ENCODE data around the gene PSENEN. TPM values are rescaled to one million over a fixed set of nuclear protein-coding genes. Genes with fewer than 3 reads are reported as not detected.

Gene PSENEN
- total and polyA plus RNA-seq, 5 donors from 2014 or later, result 21.1 to 99.6 (median 68.9) TPM

DNA sequence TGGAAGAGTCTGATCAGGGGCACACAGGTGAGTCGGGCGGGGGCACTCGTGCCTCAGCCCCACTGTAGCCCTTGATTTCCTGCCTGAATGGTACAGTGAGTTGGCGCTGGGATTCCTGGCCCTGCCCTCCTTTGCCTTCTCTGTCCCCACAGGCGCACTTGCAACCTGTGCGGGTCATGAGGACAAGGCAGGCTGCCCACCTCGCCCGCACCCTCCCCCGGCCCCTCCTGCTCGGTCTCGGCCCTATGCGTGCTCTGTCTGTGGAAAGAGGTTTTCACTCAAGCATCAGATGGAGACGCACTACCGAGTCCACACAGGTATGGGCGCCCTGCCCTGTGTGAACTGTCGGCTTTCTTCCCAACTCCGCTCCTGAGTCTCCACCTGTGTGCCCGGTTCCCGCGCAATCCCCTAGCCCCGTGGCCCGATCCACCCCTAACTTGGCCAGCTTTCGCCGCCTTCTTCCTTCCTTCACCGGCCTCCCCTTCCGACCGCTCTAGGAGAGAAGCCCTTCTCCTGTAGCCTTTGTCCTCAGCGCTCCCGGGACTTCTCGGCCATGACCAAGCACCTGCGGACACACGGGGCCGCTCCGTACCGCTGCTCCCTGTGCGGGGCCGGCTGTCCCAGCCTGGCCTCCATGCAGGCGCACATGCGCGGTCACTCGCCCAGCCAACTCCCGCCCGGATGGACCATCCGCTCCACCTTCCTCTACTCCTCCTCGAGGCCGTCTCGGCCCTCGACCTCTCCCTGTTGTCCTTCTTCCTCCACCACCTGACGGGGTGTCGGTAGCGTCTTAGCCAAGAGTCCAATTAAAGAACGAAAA lies 29.3 kb upstream of the PSENEN start:
- Mint-ChIP-seq H3K36me3 (peaks cover 3% of the 10 kb centered on the region), H3K27ac (peak overlapping the region; percentile 92 to 95 (median 95)), H3K9me3 (peaks cover 0 to 1% (median 0%) of the 10 kb centered on the region in 7 donors), H3K4me1 (peaks cover 14 to 71% (median 45%) of the 10 kb centered on the region in 4 donors), H3K27me3 (peaks cover 4% of the 10 kb centered on the region), H3K4me3 (peak overlapping the region; percentile 86 to 99 (median 94))
- Histone ChIP-seq H3K27ac (ENCODE audit: insufficient read depth, low read length, poor library complexity, severe bottlenecking) (peak overlapping the region; percentile 95), H3K27me3 (ENCODE audit: control insufficient read depth, insufficient read depth, low read length) (no peaks in the 10 kb centered on the region), H3K36me3 (ENCODE audit: control insufficient read depth, insufficient read depth, low read length) (peaks cover 6% of the 10 kb centered on the region), H3K4me1 (ENCODE audit: control insufficient read depth, insufficient read depth, low read length, poor library complexity, severe bottlenecking) (peaks cover 75% of the 10 kb centered on the region), H3K4me3 (ENCODE audit: low read depth, low read length) (peak overlapping the region; percentile 68), H3K9me3 (ENCODE audit: control insufficient read depth in 2 of 2, low read length in 2 of 2) (no peaks in the 10 kb centered on the region)
- ATAC-seq (ENCODE audit: low read depth in 2 of 2), result no peak
- DNase-seq, result peak in 2 of 3 donors; percentile 31 to 48

DNA sequence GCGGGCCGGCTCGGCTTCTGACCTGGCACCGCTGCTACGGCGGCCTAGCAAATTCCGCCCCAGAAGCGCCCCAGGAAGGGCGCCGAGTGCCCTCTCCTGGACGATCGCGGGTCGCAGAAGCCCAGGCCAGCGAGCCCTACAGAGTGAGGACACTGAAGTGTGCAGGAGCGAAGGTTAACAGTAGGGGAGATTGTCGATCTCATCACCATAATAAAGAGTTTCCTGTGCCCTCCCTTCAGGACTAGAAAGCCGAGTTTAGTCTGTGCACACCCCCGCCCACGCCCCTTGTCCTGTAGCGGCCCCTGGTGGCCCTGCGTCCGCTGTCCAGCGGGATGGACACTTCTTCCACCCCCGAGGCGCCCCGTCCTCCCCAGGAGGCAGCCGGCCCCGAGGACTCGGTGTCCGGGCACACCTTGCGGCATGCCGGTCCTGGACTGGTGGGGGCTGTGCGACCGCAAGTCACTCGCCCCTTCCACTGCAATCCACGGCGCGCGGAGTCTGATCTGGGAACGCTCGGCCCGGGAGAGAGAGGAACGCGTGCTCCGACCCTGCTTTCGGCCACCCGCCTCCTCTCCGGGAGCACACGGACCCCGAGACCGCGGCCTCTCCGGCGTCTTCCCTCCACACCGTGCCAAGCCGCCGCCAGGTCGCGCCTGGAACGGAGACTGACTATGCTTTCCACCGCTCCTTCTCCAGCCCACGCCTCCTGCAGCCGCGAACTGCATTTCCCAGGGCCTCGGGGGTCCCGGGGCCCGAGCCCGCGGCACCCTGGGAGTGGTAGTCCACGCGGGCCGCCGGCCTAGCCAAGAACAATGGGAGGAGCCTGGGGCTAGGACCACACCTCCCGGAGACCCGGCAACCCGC lies 28.4 kb upstream of the PSENEN start:
- H3K4me3 ChIP-seq (ENCODE audit: low read depth, low read length), result peak overlapping the region; percentile 68
- peak overlapping the region; percentile 92 to 95 (median 95) for H3K27ac Mint-ChIP-seq
- no peaks in the 10 kb centered on the region for H3K27me3 ChIP-seq (ENCODE audit: control insufficient read depth, insufficient read depth, low read length)
- DNase-seq (peak; percentile 94 to 98 (median 98)), ATAC-seq (ENCODE audit: low read depth in 2 of 2) (peak; percentile 83)
- peaks cover 0 to 1% (median 0%) of the 10 kb centered on the region in 7 donors for H3K9me3 Mint-ChIP-seq
- peak overlapping the region; percentile 95 for H3K27ac ChIP-seq (ENCODE audit: insufficient read depth, low read length, poor library complexity, severe bottlenecking)
- H3K27me3 Mint-ChIP-seq, result peaks cover 4% of the 10 kb centered on the region
- peaks cover 11 to 71% (median 39%) of the 10 kb centered on the region in 4 donors for H3K4me1 Mint-ChIP-seq
- peaks cover 67% of the 10 kb centered on the region for H3K4me1 ChIP-seq (ENCODE audit: control insufficient read depth, insufficient read depth, low read length, poor library complexity, severe bottlenecking)
- peak overlapping the region; percentile 86 to 99 (median 94) for H3K4me3 Mint-ChIP-seq
- no peaks in the 10 kb centered on the region for H3K9me3 ChIP-seq (ENCODE audit: control insufficient read depth in 2 of 2, low read length in 2 of 2)
- H3K36me3 Mint-ChIP-seq, result peaks cover 7% of the 10 kb centered on the region
- peaks cover 12% of the 10 kb centered on the region for H3K36me3 ChIP-seq (ENCODE audit: control insufficient read depth, insufficient read depth, low read length)

DNA sequence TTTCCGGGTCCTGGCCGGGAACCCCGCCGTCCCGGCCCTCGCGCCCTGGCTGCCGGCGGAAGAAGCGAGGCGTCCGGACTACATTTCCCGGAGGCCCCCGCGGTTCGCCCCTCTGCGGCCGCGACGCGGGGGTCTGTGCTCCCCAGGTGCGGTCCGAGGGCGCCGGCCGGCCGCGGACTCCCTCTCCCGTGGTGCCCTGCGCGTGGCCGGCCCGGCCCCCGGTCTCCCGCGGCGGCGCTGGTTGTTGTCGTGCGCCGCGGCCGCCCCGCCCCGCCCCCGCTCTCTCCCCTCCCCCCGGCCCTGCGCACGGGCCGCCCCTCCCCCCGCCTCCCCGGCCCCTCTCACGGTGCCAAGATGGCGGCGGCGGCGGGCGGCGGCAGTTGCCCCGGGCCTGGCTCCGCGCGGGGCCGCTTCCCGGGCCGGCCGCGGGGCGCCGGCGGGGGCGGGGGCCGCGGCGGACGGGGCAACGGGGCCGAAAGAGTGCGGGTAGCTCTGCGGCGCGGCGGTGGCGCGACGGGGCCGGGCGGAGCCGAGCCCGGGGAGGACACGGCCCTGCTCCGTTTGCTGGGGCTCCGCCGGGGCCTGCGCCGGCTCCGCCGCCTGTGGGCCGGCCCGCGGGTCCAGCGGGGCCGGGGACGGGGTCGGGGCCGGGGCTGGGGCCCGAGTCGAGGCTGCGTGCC lies 27.6 kb upstream of the PSENEN start, which contains the start of gene KMT2B:
TSS of gene KMT2B (plus strand) at position 339 of the 680 bp plus-strand sequence. CDS start at position 355, 16 bp downstream.
- Histone ChIP-seq H3K27ac (ENCODE audit: insufficient read depth, low read length, poor library complexity, severe bottlenecking) (peak within 1 kb of the TSS; percentile 95), H3K27me3 (ENCODE audit: control insufficient read depth, insufficient read depth, low read length) (no peaks in the 10 kb centered on the region), H3K4me1 (ENCODE audit: control insufficient read depth, insufficient read depth, low read length, poor library complexity, severe bottlenecking) (peaks cover 59% of the 10 kb centered on the region), H3K4me3 (ENCODE audit: low read depth, low read length) (peak within 1 kb of the TSS; percentile 68), H3K36me3 (ENCODE audit: control insufficient read depth, insufficient read depth, low read length) (peaks cover 20% of the 10 kb centered on the region), H3K9me3 (ENCODE audit: control insufficient read depth in 2 of 2, low read length in 2 of 2) (no peaks in the 10 kb centered on the region)
- Mint-ChIP-seq H3K27ac (peak within 1 kb of the TSS; percentile 92 to 95 (median 95)), H3K9me3 (peaks cover 0 to 1% (median 0%) of the 10 kb centered on the region in 7 donors), H3K4me3 (peak within 1 kb of the TSS; percentile 87 to 99 (median 95)), H3K27me3 (peaks cover 4% of the 10 kb centered on the region), H3K4me1 (peaks cover 8 to 63% (median 33%) of the 10 kb centered on the region in 4 donors), H3K36me3 (peaks cover 7% of the 10 kb centered on the region)
- ATAC-seq (ENCODE audit: low read depth in 2 of 2) (peak in 1 of 2 donors; percentile 24), DNase-seq (no peak)

DNA sequence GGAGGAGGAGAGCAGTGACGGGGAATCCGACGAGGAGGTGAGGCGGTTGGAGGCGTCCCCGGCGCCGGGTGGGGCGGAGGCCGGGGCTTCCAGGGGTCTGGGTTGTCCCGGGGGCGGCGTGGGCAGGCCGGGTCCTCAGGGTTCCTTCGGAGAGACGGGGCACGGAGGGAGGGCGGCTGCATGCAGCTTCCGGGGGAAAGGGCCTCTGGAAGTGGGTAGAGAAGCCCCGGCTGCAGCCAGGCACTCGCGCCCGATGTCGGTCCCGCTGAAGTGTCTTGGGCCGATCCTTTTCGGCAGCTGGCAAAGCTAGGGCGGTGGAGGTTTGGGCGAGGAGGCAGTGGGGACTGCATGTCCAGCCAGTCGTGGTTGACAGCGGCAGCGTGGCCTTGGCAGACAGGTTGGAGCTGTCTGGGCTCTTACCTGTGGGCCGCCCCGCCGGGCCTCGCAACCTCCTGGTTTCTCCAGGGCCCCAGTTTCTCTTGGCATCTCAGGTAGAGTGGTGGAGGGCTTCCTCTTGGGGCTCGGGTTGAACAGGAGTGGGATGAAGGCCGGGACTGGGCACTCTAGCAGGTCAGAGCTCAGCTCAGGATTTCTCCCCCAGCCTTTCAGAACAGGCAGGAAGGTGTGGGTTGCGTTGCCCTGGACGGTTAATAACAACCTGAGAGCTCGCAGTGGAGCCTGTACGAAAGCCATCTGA lies 27.0 kb upstream of the PSENEN start:
- Histone ChIP-seq H3K4me3 (ENCODE audit: low read depth, low read length) (peak overlapping the region; percentile 62), H3K9me3 (ENCODE audit: control insufficient read depth in 2 of 2, low read length in 2 of 2) (no peaks in the 10 kb centered on the region), H3K4me1 (ENCODE audit: control insufficient read depth, insufficient read depth, low read length, poor library complexity, severe bottlenecking) (peaks cover 52% of the 10 kb centered on the region), H3K36me3 (ENCODE audit: control insufficient read depth, insufficient read depth, low read length) (peaks cover 27% of the 10 kb centered on the region), H3K27me3 (ENCODE audit: control insufficient read depth, insufficient read depth, low read length) (no peaks in the 10 kb centered on the region), H3K27ac (ENCODE audit: insufficient read depth, low read length, poor library complexity, severe bottlenecking) (peak overlapping the region; percentile 68)
- DNase-seq (peak; percentile 36 to 74 (median 52)), ATAC-seq (ENCODE audit: low read depth in 2 of 2) (no peak)
- H3K27me3 Mint-ChIP-seq, result peaks cover 4% of the 10 kb centered on the region
- H3K36me3 Mint-ChIP-seq, result peaks cover 11% of the 10 kb centered on the region
- peaks cover 0 to 1% (median 0%) of the 10 kb centered on the region in 7 donors for H3K9me3 Mint-ChIP-seq
- peak overlapping the region in 2 of 3 donors; percentile 90 to 93 for H3K27ac Mint-ChIP-seq
- peaks cover 5 to 56% (median 28%) of the 10 kb centered on the region in 4 donors for H3K4me1 Mint-ChIP-seq
- H3K4me3 Mint-ChIP-seq, result peak overlapping the region; percentile 87 to 98 (median 93)

DNA sequence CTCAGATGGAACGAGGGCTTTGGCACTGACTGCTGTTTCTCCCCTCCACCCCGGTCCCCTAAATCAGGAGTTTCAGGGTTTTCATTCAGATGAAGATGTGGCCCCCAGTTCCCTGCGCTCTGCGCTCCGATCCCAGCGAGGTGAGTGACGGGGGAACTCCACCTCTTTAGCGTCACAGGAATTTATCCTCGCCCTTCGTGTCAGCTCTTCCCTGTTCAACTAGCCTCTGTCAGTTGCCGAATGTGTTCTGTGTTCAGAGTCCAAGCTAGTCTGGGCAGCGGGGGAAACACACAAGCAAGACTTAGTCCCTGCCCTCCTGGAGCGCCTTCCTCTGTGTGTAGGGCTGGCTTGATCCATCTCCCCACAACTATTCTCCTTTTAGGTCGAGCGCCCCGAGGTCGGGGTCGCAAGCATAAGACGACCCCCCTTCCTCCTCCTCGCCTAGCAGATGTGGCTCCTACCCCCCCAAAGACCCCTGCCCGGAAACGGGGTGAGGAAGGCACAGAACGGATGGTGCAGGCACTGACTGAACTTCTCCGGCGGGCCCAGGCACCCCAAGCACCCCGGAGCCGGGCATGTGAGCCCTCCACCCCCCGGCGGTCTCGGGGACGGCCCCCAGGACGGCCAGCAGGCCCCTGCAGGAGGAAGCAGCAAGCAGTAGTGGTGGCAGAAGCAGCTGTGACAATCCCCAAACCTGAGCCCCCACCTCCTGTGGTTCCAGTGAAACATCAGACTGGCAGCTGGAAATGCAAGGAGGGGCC lies 25.9 kb upstream of the PSENEN start:
- Histone ChIP-seq H3K36me3 (ENCODE audit: control insufficient read depth, insufficient read depth, low read length) (peaks cover 37% of the 10 kb centered on the region), H3K4me1 (ENCODE audit: control insufficient read depth, insufficient read depth, low read length, poor library complexity, severe bottlenecking) (peaks cover 41% of the 10 kb centered on the region), H3K4me3 (ENCODE audit: low read depth, low read length) (peak overlapping the region; percentile 62), H3K9me3 (ENCODE audit: control insufficient read depth in 2 of 2, low read length in 2 of 2) (no peaks in the 10 kb centered on the region), H3K27ac (ENCODE audit: insufficient read depth, low read length, poor library complexity, severe bottlenecking) (no peak overlapping the region), H3K27me3 (ENCODE audit: control insufficient read depth, insufficient read depth, low read length) (no peaks in the 10 kb centered on the region)
- ATAC-seq (ENCODE audit: low read depth in 2 of 2) (no peak), DNase-seq (no peak)
- Mint-ChIP-seq H3K27ac (peak overlapping the region in 2 of 3 donors; percentile 73 to 90), H3K36me3 (peaks cover 11% of the 10 kb centered on the region), H3K4me1 (peaks cover 5 to 45% (median 19%) of the 10 kb centered on the region in 4 donors), H3K4me3 (peak overlapping the region; percentile 87 to 98 (median 93)), H3K27me3 (peaks cover 4% of the 10 kb centered on the region), H3K9me3 (peaks cover 0 to 1% (median 0%) of the 10 kb centered on the region in 7 donors)

DNA sequence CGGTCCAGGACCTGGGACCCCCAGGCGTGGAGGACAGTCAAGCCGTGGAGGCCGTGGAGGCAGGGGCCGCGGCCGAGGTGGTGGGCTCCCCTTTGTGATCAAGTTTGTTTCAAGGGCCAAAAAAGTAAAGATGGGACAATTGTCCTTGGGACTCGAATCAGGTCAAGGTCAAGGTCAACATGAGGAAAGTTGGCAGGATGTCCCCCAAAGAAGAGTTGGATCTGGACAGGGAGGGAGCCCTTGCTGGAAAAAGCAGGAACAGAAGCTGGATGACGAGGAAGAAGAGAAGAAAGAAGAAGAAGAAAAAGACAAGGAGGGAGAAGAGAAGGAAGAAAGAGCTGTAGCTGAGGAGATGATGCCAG lies 25.3 kb upstream of the PSENEN start:
- Mint-ChIP-seq H3K36me3 (peaks cover 14% of the 10 kb centered on the region), H3K27me3 (peaks cover 4% of the 10 kb centered on the region), H3K9me3 (peaks cover 0 to 1% (median 0%) of the 10 kb centered on the region in 7 donors), H3K4me1 (peaks cover 0 to 40% (median 15%) of the 10 kb centered on the region in 4 donors), H3K4me3 (peak overlapping the region in 3 of 4 donors; percentile 33 to 67 (median 61)), H3K27ac (no peak overlapping the region)
- no peak for ATAC-seq (ENCODE audit: low read depth in 2 of 2)
- no peaks in the 10 kb centered on the region for H3K27me3 ChIP-seq (ENCODE audit: control insufficient read depth, insufficient read depth, low read length)
- no peaks in the 10 kb centered on the region for H3K9me3 ChIP-seq (ENCODE audit: control insufficient read depth in 2 of 2, low read length in 2 of 2)
- DNase-seq, result no peak
- H3K4me3 ChIP-seq (ENCODE audit: low read depth, low read length), result no peak overlapping the region
- H3K27ac ChIP-seq (ENCODE audit: insufficient read depth, low read length, poor library complexity, severe bottlenecking), result no peak overlapping the region
- H3K36me3 ChIP-seq (ENCODE audit: control insufficient read depth, insufficient read depth, low read length), result peaks cover 43% of the 10 kb centered on the region
- peaks cover 36% of the 10 kb centered on the region for H3K4me1 ChIP-seq (ENCODE audit: control insufficient read depth, insufficient read depth, low read length, poor library complexity, severe bottlenecking)

Data from CD4-positive, CD25-positive, alpha-beta regulatory T cell (primary cell).